ENCODE measurements around the gene SEMA5B. TPM values are rescaled to one million over a fixed set of nuclear protein-coding genes. Genes with fewer than 3 reads are reported as not detected.

SEMA5B gene
- total and polyA plus RNA-seq, 4 donors, result 0.20 to 1.1 (median 0.23) TPM

DNA sequence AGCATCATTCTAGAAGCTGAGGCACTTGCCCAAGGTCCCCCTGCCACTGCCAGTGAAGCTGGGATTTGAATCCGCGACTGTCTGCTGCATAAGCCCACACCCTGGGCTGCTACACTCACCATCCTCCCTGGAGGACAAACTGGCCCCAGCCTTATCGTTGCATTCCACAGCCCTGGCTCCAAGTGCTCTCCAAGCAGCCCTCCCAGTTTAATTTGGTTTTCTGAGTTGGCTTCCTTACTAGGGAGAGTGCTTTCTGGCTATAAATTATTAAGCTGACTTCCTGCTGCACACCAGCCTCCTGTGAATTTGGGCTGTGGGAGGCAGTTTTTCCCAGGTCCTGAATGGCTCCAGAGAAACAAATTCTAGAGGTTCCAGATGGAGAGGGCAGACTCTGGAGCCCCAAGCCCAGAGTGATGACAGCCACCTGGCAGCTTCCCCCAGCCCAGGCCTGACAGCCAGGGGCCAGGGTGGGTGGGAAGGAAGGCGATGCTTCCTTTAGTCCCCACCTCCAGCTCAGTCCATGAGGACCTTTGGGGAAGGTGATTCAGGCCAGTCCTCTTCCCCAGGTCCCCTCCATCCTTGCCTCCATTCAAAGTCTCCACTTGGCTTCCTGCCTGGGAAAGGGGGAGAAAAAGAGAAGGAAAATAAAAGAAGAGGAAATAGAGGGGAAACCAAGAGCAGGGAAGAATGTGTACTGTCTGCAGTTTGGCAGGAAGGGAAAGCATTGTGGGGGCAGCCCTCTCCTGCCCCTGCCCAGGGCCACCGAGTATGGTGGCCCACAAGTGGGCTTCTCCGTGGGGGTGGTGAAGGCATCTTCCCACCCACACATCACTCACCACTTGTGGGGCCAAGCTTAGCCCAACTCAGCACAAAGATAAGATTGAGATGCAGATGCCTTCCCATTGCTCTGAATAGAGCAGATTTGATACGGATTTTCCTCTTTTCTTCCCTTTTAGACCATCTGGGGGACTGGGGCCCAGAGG lies 69.6 kb downstream of the SEMA5B start:
- H3K4me1 ChIP-seq (ENCODE audit: control insufficient read depth in 4 of 4, insufficient read depth in 4 of 4, low read length in 3 of 4), result peaks cover 0 to 2% (median 0%) of the 10 kb centered on the region in 4 donors
- H3K36me3 ChIP-seq (ENCODE audit: control insufficient read depth in 4 of 4, insufficient read depth in 3 of 4, low read depth in 1 of 4, low read length in 3 of 4), result no peaks in the 10 kb centered on the region
- no peaks in the 10 kb centered on the region for H3K9me3 ChIP-seq (ENCODE audit: control insufficient read depth in 4 of 4, low read length in 3 of 4)
- H3K27ac ChIP-seq (ENCODE audit: low read depth in 1 of 2, low read length in 2 of 2), result no peak overlapping the region
- TF ChIP-seq, protein P1, sequence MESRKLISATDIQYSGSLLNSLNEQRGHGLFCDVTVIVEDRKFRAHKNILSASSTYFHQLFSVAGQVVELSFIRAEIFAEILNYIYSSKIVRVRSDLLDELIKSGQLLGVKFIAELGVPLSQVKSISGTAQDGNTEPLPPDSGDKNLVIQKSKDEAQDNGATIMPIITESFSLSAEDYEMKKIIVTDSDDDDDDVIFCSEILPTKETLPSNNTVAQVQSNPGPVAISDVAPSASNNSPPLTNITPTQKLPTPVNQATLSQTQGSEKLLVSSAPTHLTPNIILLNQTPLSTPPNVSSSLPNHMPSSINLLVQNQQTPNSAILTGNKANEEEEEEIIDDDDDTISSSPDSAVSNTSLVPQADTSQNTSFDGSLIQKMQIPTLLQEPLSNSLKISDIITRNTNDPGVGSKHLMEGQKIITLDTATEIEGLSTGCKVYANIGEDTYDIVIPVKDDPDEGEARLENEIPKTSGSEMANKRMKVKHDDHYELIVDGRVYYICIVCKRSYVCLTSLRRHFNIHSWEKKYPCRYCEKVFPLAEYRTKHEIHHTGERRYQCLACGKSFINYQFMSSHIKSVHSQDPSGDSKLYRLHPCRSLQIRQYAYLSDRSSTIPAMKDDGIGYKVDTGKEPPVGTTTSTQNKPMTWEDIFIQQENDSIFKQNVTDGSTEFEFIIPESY (IDR thresholded peaks at IDR 0.05), result no peak
- TF ChIP-seq GABPA (IDR thresholded peaks at IDR 0.05 in 1 of 2, conservative IDR thresholded peaks at IDR 0.05 in 1 of 2) (no peak), YY1 (IDR thresholded peaks at IDR 0.05) (no peak), RAD21 (IDR thresholded peaks at IDR 0.05) (no peak), FOXA2 (IDR thresholded peaks at IDR 0.05) (no peak), RXRA (IDR thresholded peaks at IDR 0.05) (no peak), HNF4G (IDR thresholded peaks at IDR 0.05) (no peak), MAX (IDR thresholded peaks at IDR 0.05) (no peak)
- TF ChIP-seq, protein P2, sequence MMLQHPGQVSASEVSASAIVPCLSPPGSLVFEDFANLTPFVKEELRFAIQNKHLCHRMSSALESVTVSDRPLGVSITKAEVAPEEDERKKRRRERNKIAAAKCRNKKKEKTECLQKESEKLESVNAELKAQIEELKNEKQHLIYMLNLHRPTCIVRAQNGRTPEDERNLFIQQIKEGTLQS (IDR thresholded peaks at IDR 0.05), result no peak
- no peaks in the 10 kb centered on the region for H3K27me3 ChIP-seq (ENCODE audit: control insufficient read depth in 4 of 4, insufficient read depth in 4 of 4, low read length in 3 of 4)
- no peak overlapping the region for H3K9ac ChIP-seq (ENCODE audit: low read depth in 1 of 2, low read length in 2 of 2)
- DNase-seq (ENCODE audit: low spot score), result no peak
- 61% methylated on average over 7 of the region's 7 CpGs for WGBS
- H3K4me3 ChIP-seq (ENCODE audit: low read depth in 1 of 3, low read length in 3 of 3), result no peak overlapping the region

- WGBS, result 84% methylated on average over 15 of the region's 15 CpGs
- Histone ChIP-seq H3K36me3 (ENCODE audit: control insufficient read depth in 4 of 4, insufficient read depth in 3 of 4, low read depth in 1 of 4, low read length in 3 of 4) (no peaks in the 10 kb centered on the region), H3K9ac (ENCODE audit: low read depth in 1 of 2, low read length in 2 of 2) (no peak overlapping the region), H3K4me1 (ENCODE audit: control insufficient read depth in 4 of 4, insufficient read depth in 4 of 4, low read length in 3 of 4) (peaks cover 0 to 2% (median 0%) of the 10 kb centered on the region in 4 donors), H3K27me3 (ENCODE audit: control insufficient read depth in 4 of 4, insufficient read depth in 4 of 4, low read length in 3 of 4) (no peaks in the 10 kb centered on the region), H3K4me3 (ENCODE audit: low read depth in 1 of 3, low read length in 3 of 3) (no peak overlapping the region), H3K27ac (ENCODE audit: low read depth in 1 of 2, low read length in 2 of 2) (no peak overlapping the region), H3K9me3 (ENCODE audit: control insufficient read depth in 4 of 4, low read length in 3 of 4) (no peaks in the 10 kb centered on the region)
- TF ChIP-seq MAX (IDR thresholded peaks at IDR 0.05) (no peak), HNF4G (IDR thresholded peaks at IDR 0.05) (no peak), EGR1 (IDR thresholded peaks at IDR 0.05; ENCODE audit: low read depth in 2 of 2) (no peak), CTCF (IDR thresholded peaks at IDR 0.05; ENCODE audit: low read depth, low read length, missing input control) (no peak), FOXA1 (IDR thresholded peaks at IDR 0.05) (no peak), RXRA (IDR thresholded peaks at IDR 0.05) (no peak)
- TF ChIP-seq, protein P3, sequence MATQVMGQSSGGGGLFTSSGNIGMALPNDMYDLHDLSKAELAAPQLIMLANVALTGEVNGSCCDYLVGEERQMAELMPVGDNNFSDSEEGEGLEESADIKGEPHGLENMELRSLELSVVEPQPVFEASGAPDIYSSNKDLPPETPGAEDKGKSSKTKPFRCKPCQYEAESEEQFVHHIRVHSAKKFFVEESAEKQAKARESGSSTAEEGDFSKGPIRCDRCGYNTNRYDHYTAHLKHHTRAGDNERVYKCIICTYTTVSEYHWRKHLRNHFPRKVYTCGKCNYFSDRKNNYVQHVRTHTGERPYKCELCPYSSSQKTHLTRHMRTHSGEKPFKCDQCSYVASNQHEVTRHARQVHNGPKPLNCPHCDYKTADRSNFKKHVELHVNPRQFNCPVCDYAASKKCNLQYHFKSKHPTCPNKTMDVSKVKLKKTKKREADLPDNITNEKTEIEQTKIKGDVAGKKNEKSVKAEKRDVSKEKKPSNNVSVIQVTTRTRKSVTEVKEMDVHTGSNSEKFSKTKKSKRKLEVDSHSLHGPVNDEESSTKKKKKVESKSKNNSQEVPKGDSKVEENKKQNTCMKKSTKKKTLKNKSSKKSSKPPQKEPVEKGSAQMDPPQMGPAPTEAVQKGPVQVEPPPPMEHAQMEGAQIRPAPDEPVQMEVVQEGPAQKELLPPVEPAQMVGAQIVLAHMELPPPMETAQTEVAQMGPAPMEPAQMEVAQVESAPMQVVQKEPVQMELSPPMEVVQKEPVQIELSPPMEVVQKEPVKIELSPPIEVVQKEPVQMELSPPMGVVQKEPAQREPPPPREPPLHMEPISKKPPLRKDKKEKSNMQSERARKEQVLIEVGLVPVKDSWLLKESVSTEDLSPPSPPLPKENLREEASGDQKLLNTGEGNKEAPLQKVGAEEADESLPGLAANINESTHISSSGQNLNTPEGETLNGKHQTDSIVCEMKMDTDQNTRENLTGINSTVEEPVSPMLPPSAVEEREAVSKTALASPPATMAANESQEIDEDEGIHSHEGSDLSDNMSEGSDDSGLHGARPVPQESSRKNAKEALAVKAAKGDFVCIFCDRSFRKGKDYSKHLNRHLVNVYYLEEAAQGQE (IDR thresholded peaks at IDR 0.05), result no peak
- TF ChIP-seq, protein P1 (IDR thresholded peaks at IDR 0.05), result no peak
- DNase-seq (ENCODE audit: low spot score), result no peak
These were observed 70.7 kb downstream of the SEMA5B start for GRCh38 chr3:122956693-122957455.

Data from liver (tissue), 9 donors.